ENCODE results near the gene SRGAP1. TPM values are rescaled to one million over a fixed set of nuclear protein-coding genes. Genes with fewer than 3 reads are reported as not detected.

Gene SRGAP1
- total and polyA plus RNA-seq, 9 of the 15 experiments (the other 6 are each of a cell fraction or from before 2014, with no cell fraction given), result 0.01 to 0.13 (median 0.04) TPM; not detected in 3

DNA sequence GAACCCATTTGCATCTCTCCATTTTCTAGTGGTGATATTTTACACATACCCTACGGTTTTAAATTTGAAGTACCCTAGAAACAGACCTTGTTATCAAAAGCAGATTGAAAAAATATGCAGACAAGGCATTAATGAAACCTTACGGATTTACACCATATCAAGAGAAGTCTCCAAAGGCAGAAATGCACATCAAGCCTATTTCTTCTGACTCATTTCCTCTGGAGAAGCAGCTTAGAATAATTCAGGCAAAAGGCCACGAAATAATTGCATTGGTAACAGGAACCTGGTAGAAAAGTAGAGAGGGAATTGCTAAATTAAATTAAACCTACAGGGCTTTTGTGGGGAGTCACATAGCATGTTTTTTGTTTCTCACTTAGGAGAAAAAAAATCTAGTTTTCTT lies 342.9 kb downstream of the SRGAP1 start (continued):
- TF ChIP-seq, protein P1, sequence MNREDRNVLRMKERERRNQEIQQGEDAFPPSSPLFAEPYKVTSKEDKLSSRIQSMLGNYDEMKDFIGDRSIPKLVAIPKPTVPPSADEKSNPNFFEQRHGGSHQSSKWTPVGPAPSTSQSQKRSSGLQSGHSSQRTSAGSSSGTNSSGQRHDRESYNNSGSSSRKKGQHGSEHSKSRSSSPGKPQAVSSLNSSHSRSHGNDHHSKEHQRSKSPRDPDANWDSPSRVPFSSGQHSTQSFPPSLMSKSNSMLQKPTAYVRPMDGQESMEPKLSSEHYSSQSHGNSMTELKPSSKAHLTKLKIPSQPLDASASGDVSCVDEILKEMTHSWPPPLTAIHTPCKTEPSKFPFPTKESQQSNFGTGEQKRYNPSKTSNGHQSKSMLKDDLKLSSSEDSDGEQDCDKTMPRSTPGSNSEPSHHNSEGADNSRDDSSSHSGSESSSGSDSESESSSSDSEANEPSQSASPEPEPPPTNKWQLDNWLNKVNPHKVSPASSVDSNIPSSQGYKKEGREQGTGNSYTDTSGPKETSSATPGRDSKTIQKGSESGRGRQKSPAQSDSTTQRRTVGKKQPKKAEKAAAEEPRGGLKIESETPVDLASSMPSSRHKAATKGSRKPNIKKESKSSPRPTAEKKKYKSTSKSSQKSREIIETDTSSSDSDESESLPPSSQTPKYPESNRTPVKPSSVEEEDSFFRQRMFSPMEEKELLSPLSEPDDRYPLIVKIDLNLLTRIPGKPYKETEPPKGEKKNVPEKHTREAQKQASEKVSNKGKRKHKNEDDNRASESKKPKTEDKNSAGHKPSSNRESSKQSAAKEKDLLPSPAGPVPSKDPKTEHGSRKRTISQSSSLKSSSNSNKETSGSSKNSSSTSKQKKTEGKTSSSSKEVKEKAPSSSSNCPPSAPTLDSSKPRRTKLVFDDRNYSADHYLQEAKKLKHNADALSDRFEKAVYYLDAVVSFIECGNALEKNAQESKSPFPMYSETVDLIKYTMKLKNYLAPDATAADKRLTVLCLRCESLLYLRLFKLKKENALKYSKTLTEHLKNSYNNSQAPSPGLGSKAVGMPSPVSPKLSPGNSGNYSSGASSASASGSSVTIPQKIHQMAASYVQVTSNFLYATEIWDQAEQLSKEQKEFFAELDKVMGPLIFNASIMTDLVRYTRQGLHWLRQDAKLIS (CRISPR knock-in tag; IDR thresholded peaks at IDR 0.05), result no peak
- TF ChIP-seq, protein P2, sequence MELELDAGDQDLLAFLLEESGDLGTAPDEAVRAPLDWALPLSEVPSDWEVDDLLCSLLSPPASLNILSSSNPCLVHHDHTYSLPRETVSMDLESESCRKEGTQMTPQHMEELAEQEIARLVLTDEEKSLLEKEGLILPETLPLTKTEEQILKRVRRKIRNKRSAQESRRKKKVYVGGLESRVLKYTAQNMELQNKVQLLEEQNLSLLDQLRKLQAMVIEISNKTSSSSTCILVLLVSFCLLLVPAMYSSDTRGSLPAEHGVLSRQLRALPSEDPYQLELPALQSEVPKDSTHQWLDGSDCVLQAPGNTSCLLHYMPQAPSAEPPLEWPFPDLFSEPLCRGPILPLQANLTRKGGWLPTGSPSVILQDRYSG (tag; conservative IDR thresholded peaks at IDR 0.05; ENCODE audit: low read depth), result no peak
- TF ChIP-seq, protein P3, sequence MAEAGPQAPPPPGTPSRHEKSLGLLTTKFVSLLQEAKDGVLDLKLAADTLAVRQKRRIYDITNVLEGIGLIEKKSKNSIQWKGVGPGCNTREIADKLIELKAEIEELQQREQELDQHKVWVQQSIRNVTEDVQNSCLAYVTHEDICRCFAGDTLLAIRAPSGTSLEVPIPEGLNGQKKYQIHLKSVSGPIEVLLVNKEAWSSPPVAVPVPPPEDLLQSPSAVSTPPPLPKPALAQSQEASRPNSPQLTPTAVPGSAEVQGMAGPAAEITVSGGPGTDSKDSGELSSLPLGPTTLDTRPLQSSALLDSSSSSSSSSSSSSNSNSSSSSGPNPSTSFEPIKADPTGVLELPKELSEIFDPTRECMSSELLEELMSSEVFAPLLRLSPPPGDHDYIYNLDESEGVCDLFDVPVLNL (CRISPR knock-in tag; IDR thresholded peaks at IDR 0.05; ENCODE audit: low read depth), result no peak
- TF ChIP-seq ELF1 (tag; IDR thresholded peaks at IDR 0.05), result no peak

DNA sequence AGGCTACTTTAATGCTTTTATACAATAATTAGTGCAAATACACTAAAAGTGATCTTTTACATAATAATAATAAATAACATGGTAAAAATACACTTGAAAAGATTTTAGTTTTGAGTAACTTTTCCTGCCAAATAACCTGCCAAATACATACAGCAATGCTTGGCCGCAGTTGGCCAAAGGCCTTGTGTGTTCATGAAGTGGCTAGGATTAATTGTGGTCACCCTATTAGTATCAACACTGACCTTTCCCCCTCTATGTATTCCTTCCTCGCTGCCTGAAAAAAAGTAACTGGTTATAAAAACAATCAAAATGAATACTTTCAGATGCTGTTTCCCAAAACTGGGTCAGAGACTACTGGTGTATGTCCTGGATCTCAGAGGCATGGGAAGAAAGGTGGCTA lies 343.3 kb downstream of the SRGAP1 start:
- Histone ChIP-seq H3K9ac (ENCODE audit: insufficient read depth in 1 of 2, low read depth in 2 of 2, low read length in 2 of 2) (no peak overlapping the region), H3K4me2 (ENCODE audit: insufficient read depth, low read length) (no peak overlapping the region), H4K20me1 (replicated peaks; ENCODE audit: control insufficient read depth, insufficient read depth, low read length) (no peaks in the 10 kb centered on the region), H3K4me1 (replicated peaks in 1 of 2; ENCODE audit: control insufficient read depth in 2 of 2, insufficient read depth in 2 of 2, low read length in 2 of 2) (no peaks in the 10 kb centered on the region), H2AFZ (ENCODE audit: low read depth, low read length) (no peak overlapping the region), H3K79me2 (ENCODE audit: control insufficient read depth, insufficient read depth, low read length) (no peaks in the 10 kb centered on the region), H3K36me3 (ENCODE audit: control insufficient read depth, insufficient read depth, low read length) (no peaks in the 10 kb centered on the region), H3K4me3 (no peak overlapping the region), H3K9me3 (replicated peaks; ENCODE audit: control insufficient read depth, insufficient read depth, low read depth, low read length) (no peaks in the 10 kb centered on the region), H3K27me3 (ENCODE audit: control insufficient read depth in 2 of 2, insufficient read depth in 2 of 2, low read length in 2 of 2) (no peaks in the 10 kb centered on the region; a peak in 1 of 5 replicates), H3K9me1 (ENCODE audit: control insufficient read depth, insufficient read depth, low read length) (no peaks in the 10 kb centered on the region), H3K27ac (ENCODE audit: extremely low read depth, low read depth, low read length) (no peak overlapping the region)
- 13% methylated on average over 2 of the region's 2 CpGs for WGBS (ENCODE audit: insufficient coverage, low coverage, missing lambda C conversion rate)
- no peak for FAIRE-seq
- in situ Hi-C loops (cut with MboI), result no loop called here
- intact Hi-C loops (cut with micrococcal nuclease), result no loop called here
- ATAC-seq, result no peak
- DNase-seq (ENCODE audit: extremely low read depth in 1 of 4, low spot score in 3 of 4), result no peak
- CTCF ChIA-PET (ENCODE audit: low intra/inter-chr PET ratio), result no interaction called here
- POLR2A ChIA-PET, result no interaction called here
- BruUV-seq (replicated peaks), result no TSS peak
- no peak for TF ChIP-seq ZSCAN29 (IDR thresholded peaks at IDR 0.05)
- TF ChIP-seq, protein P4, sequence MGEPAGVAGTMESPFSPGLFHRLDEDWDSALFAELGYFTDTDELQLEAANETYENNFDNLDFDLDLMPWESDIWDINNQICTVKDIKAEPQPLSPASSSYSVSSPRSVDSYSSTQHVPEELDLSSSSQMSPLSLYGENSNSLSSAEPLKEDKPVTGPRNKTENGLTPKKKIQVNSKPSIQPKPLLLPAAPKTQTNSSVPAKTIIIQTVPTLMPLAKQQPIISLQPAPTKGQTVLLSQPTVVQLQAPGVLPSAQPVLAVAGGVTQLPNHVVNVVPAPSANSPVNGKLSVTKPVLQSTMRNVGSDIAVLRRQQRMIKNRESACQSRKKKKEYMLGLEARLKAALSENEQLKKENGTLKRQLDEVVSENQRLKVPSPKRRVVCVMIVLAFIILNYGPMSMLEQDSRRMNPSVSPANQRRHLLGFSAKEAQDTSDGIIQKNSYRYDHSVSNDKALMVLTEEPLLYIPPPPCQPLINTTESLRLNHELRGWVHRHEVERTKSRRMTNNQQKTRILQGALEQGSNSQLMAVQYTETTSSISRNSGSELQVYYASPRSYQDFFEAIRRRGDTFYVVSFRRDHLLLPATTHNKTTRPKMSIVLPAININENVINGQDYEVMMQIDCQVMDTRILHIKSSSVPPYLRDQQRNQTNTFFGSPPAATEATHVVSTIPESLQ (CRISPR knock-in tag; IDR thresholded peaks at IDR 0.05), result no peak
- TF ChIP-seq ARID1B (IDR thresholded peaks at IDR 0.05), result no peak
- no peak for TF ChIP-seq ETV6 (IDR thresholded peaks at IDR 0.05; ENCODE audit: borderline replicate concordance in 1 of 2, low read depth in 2 of 2, low read length in 1 of 2)
- TF ChIP-seq ETV6 (CRISPR knock-in tag; IDR thresholded peaks at IDR 0.05; ENCODE audit: borderline replicate concordance), result no peak
- no peak for TF ChIP-seq OTX1 (CRISPR knock-in tag; IDR thresholded peaks at IDR 0.05)
- no peak for TF ChIP-seq RBM39 (optimal IDR thresholded peaks at IDR 0.05; ENCODE audit: low read depth, low read length)
- TF ChIP-seq, protein P5, sequence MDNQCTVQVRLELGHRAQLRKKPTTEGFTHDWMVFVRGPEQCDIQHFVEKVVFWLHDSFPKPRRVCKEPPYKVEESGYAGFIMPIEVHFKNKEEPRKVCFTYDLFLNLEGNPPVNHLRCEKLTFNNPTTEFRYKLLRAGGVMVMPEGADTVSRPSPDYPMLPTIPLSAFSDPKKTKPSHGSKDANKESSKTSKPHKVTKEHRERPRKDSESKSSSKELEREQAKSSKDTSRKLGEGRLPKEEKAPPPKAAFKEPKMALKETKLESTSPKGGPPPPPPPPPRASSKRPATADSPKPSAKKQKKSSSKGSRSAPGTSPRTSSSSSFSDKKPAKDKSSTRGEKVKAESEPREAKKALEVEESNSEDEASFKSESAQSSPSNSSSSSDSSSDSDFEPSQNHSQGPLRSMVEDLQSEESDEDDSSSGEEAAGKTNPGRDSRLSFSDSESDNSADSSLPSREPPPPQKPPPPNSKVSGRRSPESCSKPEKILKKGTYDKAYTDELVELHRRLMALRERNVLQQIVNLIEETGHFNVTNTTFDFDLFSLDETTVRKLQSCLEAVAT (IDR thresholded peaks at IDR 0.05), result no peak

Data from K562 (cell line).